OCI-LY3 (cell line): Measurements from ENCODE around the gene HSPB2.

Experiments used
- H2AFZ ChIP-seq: fragments of 200-600, 300-600 bp; shearing (Covaris generic); 2 replicates; pipeline ENCODE4 v1.6.0; 2014; ENCODE audit warnings: antibody characterized with exemption, low read depth, low read length
- H3K27ac ChIP-seq: fragments of 200-600, 300-600 bp; sonication (generic); 2 replicates; pipeline ENCODE4 v1.5.1; 2014; ENCODE audit warnings: mild to moderate bottlenecking, low read length, moderate library complexity, mixed read lengths
- H3K27me3 ChIP-seq: fragments of 200-600, 300-600 bp; sonication (generic); 2 replicates; pipeline ENCODE4 v1.6.1; 2014; ENCODE audit warnings: low read depth, low read length, mixed read lengths
- H3K36me3 ChIP-seq: fragments of 200-600, 300-600 bp; sonication (generic); replicated peaks from 2 replicates; pipeline ENCODE3; 2014; ENCODE audit warnings: low read depth, low read length, mixed read lengths
- H3K4me1 ChIP-seq: fragments of 300-600, 200-600 bp; sonication (generic); 2 replicates; pipeline ENCODE4 v1.6.1; 2014; ENCODE audit warnings: low read length, mixed read lengths
- H3K4me2 ChIP-seq: fragments of 200-600, 300-600 bp; sonication (generic); 2 replicates; pipeline ENCODE4 v1.6.1; 2014; ENCODE audit warnings: low read length, mixed read lengths
- H3K4me3 ChIP-seq: fragments of 300-600, 200-600 bp; sonication (generic); 2 replicates; pipeline ENCODE4 v1.5.1; 2014; ENCODE audit warnings: antibody characterized with exemption, mild to moderate bottlenecking, low read length, moderate library complexity
- H3K79me2 ChIP-seq: fragments of 300-600, 200-600 bp; shearing (Covaris generic); 2 replicates; pipeline ENCODE4 v1.6.1; 2014; ENCODE audit warnings: mild to moderate bottlenecking, low read length, mixed read lengths
- H3K9ac ChIP-seq: fragments of 300-600, 200-600 bp; shearing (Covaris generic); 2 replicates; pipeline ENCODE4 v1.6.0; 2014; ENCODE audit warnings: mild to moderate bottlenecking, low read length, moderate library complexity
- H3K9me3 ChIP-seq: fragments of 200-600, 300-600 bp; shearing (Covaris generic); 2 replicates; pipeline ENCODE4 v1.6.1; 2014; ENCODE audit warnings: low read length, mixed read lengths; ENCODE audit not compliant: insufficient read depth
- H4K20me1 ChIP-seq: fragments of 200-600, 300-600 bp; sonication (generic); 2 replicates; pipeline ENCODE4 v1.6.1; 2016; ENCODE audit warnings: low read length, mixed read lengths; ENCODE audit not compliant: insufficient read depth
- CTCF ChIP-seq: fragments of 200-600, 300-600 bp; sonication (generic); IDR thresholded peaks from 2 replicates; pipeline ENCODE4 v1.5.1; 2014; ENCODE audit warnings: antibody characterized with exemption, low read length, low read depth
- EZH2phosphoT487 ChIP-seq: fragments of 200-600 bp; shearing (Covaris generic); IDR thresholded peaks from 2 replicates; pipeline ENCODE4 v1.6.1; 2018; ENCODE audit warnings: antibody characterized with exemption, mixed run types, low read depth

HSPB2 gene

GRCh38 chr11:111912535-111912934 is at the start of gene HSPB2:
Gene HSPB2 (plus strand): TSS chr11:111912734. CDS start chr11:111912830, 96 bp downstream.
- Histone ChIP-seq H3K27ac (no peak within 1 kb of the TSS), H3K4me3 (no peak within 1 kb of the TSS), H2AFZ (no peak within 1 kb of the TSS)

GRCh38 chr11:111870113-111870512 is 42.4 kb upstream of the HSPB2 start:
- Histone ChIP-seq H3K9me3 (no peaks in the 10 kb centered on the region), H3K4me2 (peak overlapping the region; percentile 92), H3K79me2 (peaks cover 7% of the 10 kb centered on the region), H3K4me1 (peaks cover 15% of the 10 kb centered on the region), H3K36me3 (peaks cover 28% of the 10 kb centered on the region), H2AFZ (no peak overlapping the region), H3K4me3 (peak overlapping the region; percentile 86), H3K27me3 (no peaks in the 10 kb centered on the region), H3K9ac (no peak overlapping the region), H4K20me1 (no peaks in the 10 kb centered on the region), H3K27ac (peak overlapping the region; percentile 67; the same call in 1 of the 2 replicates)
- TF ChIP-seq EZH2phosphoT487 (no peak), CTCF (no peak)

More at GRCh38 chr11:111912535-111912934, at the start of gene HSPB2:
- Histone ChIP-seq H3K27me3 (peaks cover 29% of the 10 kb centered on the region), H4K20me1 (no peaks in the 10 kb centered on the region), H3K4me1 (no peaks in the 10 kb centered on the region), H3K9ac (no peak within 1 kb of the TSS), H3K9me3 (no peaks in the 10 kb centered on the region), H3K79me2 (no peaks in the 10 kb centered on the region), H3K36me3 (no peaks in the 10 kb centered on the region), H3K4me2 (no peak within 1 kb of the TSS)
- TF ChIP-seq EZH2phosphoT487 = no peak
- no peak for TF ChIP-seq CTCF

GRCh38 chr11:111870522-111870885 is 42.0 kb upstream of the HSPB2 start:
- peaks cover 7% of the 10 kb centered on the region for H3K79me2 ChIP-seq
- H3K4me3 ChIP-seq = peak overlapping the region; percentile 86
- H4K20me1 ChIP-seq = no peaks in the 10 kb centered on the region
- peak overlapping the region; percentile 98 for H2AFZ ChIP-seq
- TF ChIP-seq CTCF (no peak), EZH2phosphoT487 (no peak)
- no peaks in the 10 kb centered on the region for H3K27me3 ChIP-seq
- H3K36me3 ChIP-seq = peaks cover 28% of the 10 kb centered on the region
- H3K9me3 ChIP-seq = no peaks in the 10 kb centered on the region
- H3K27ac ChIP-seq = peak overlapping the region; percentile 67
- H3K4me2 ChIP-seq = peak overlapping the region; percentile 92
- H3K9ac ChIP-seq = peak overlapping the region; percentile 81
- peaks cover 15% of the 10 kb centered on the region for H3K4me1 ChIP-seq

GRCh38 chr11:111870886-111871692 is 41.4 kb upstream of the HSPB2 start, which contains the start of gene ALG9:
Gene ALG9 (minus strand): TSS chr11:111871581. CDS start chr11:111871482, 99 bp downstream.
- peak within 1 kb of the TSS; percentile 81 for H3K9ac ChIP-seq
- peak within 1 kb of the TSS; percentile 98 for H2AFZ ChIP-seq
- H3K27me3 ChIP-seq = no peaks in the 10 kb centered on the region
- no peaks in the 10 kb centered on the region for H4K20me1 ChIP-seq
- H3K4me3 ChIP-seq = peak within 1 kb of the TSS; percentile 86
- no peak for TF ChIP-seq EZH2phosphoT487
- TF ChIP-seq CTCF = 0 out of 2 replicates have a peak, but pooled peaks have one; percentile 4
- H3K36me3 ChIP-seq = peaks cover 29% of the 10 kb centered on the region
- no peaks in the 10 kb centered on the region for H3K9me3 ChIP-seq
- H3K4me1 ChIP-seq = peaks cover 15% of the 10 kb centered on the region
- peak within 1 kb of the TSS; percentile 67 for H3K27ac ChIP-seq
- H3K4me2 ChIP-seq = peak within 1 kb of the TSS; percentile 92
- peaks cover 7% of the 10 kb centered on the region for H3K79me2 ChIP-seq
